GM18861 (cell line): ENCODE results near the gene TNS1.

Source experiments
- ATAC-seq: cut with Tn5 transposase; IDR thresholded peaks from one replicate; pipeline ENCODE4 v1.9.1; 2021; ENCODE audit not compliant: unreplicated experiment

The TNS1 gene

GRCh38 chr2:217964275-217965161, 38.3 kb downstream of the TNS1 start:
- no peak for ATAC-seq

- no peak for ATAC-seq
Measured at GRCh38 chr2:217960351-217960750, 42.4 kb downstream of the TNS1 start.

GRCh38 chr2:217959723-217960122, 43.1 kb downstream of the TNS1 start:
- ATAC-seq: no peak

- ATAC-seq: no peak
Measured at GRCh38 chr2:217958884-217959225, 43.9 kb downstream of the TNS1 start.

- ATAC-seq: no peak
Measured at GRCh38 chr2:217958206-217958883, 44.5 kb downstream of the TNS1 start.

- no peak for ATAC-seq
Measured at GRCh38 chr2:217956586-217957457, 46.0 kb downstream of the TNS1 start.

- ATAC-seq: no peak
Measured at GRCh38 chr2:217955881-217956493, 46.8 kb downstream of the TNS1 start.

- ATAC-seq: no peak
Measured at GRCh38 chr2:217954971-217955740, 47.6 kb downstream of the TNS1 start.

- ATAC-seq: no peak
Measured at GRCh38 chr2:217954469-217954868, 48.3 kb downstream of the TNS1 start.

- ATAC-seq: no peak
Measured at GRCh38 chr2:217954051-217954450, 48.7 kb downstream of the TNS1 start.

- ATAC-seq: no peak
Measured at GRCh38 chr2:217953531-217953932, 49.3 kb downstream of the TNS1 start.

- ATAC-seq: no peak
Measured at GRCh38 chr2:217953011-217953481, 49.7 kb downstream of the TNS1 start.

GRCh38 chr2:217952409-217952808, 50.4 kb downstream of the TNS1 start:
- no peak for ATAC-seq

GRCh38 chr2:217951521-217952247, 51.1 kb downstream of the TNS1 start:
- ATAC-seq: no peak

- ATAC-seq: no peak
Measured at GRCh38 chr2:217951091-217951490, 51.7 kb downstream of the TNS1 start.

- ATAC-seq: no peak
Measured at GRCh38 chr2:217950401-217950871, 52.4 kb downstream of the TNS1 start.

- ATAC-seq: no peak
Measured at GRCh38 chr2:217949447-217949846, 53.3 kb downstream of the TNS1 start.

- ATAC-seq: no peak
Measured at GRCh38 chr2:217948897-217949296, 53.9 kb downstream of the TNS1 start.

- ATAC-seq: no peak
Measured at GRCh38 chr2:217948351-217948791, 54.4 kb downstream of the TNS1 start.
